HL-60 (cell line): Measurements from ENCODE around the gene LMAN2.

Source experiments
- DNase-seq, 2 experiments: peaks; one replicate each; pipeline ENCODE4 v3.0.0-alpha.2; 2010 to 2020; ENCODE audit warnings: low read depth in 1 of 2, low spot score in 1 of 2
- H3K27ac ChIP-seq: fragments of 250-450 bp; sonication (Bioruptor Pico); replicated peaks from 2 replicates; pipeline ENCODE4 v1.5.1; 2020; ENCODE audit warnings: mild to moderate bottlenecking, moderate library complexity
- H3K27me3 ChIP-seq: fragments of 250-450 bp; sonication (Bioruptor Pico); 2 replicates; pipeline ENCODE4 v1.5.1; 2021; ENCODE audit warnings: mild to moderate bottlenecking, moderate library complexity; ENCODE audit not compliant: insufficient read depth, poor library complexity, severe bottlenecking
- H3K4me3 ChIP-seq: replicated peaks from 2 replicates; pipeline ENCODE4 v1.5.1; 2011; ENCODE audit warnings: mild to moderate bottlenecking, control low read depth, low read length; ENCODE audit not compliant: insufficient read depth
- GABPA ChIP-seq: IDR thresholded peaks from 2 replicates; pipeline ENCODE4 v1.6.1; 2012; ENCODE audit warnings: low read depth
- POLR2AphosphoS5 ChIP-seq: IDR thresholded peaks from 2 replicates; pipeline ENCODE4 v1.6.1; 2012; ENCODE audit warnings: low read depth
- REST ChIP-seq: IDR thresholded peaks from 2 replicates; pipeline ENCODE4 v1.6.1; 2012; ENCODE audit warnings: low read depth; ENCODE audit not compliant: insufficient replicate concordance
- SPI1 ChIP-seq: IDR thresholded peaks from 2 replicates; pipeline ENCODE4 v1.6.1; 2012; ENCODE audit warnings: low read depth, mild to moderate bottlenecking, borderline replicate concordance
- TF ChIP-seq, protein P1 (sequence below): IDR thresholded peaks from one replicate; pipeline ENCODE4 v1.5.1; 2011; ENCODE audit warnings: low read length, control low read depth, inconsistent platforms; ENCODE audit not compliant: insufficient read depth

Gene LMAN2

GRCh38 chr5:177382423-177383029 is 31.1 kb upstream of the LMAN2 start:
- DNase-seq, result peak in 1 of 2 experiments; percentile 68
- Histone ChIP-seq H3K27me3 (no peaks in the 10 kb centered on the region), H3K4me3 (no peak overlapping the region)

GRCh38 chr5:177380805-177381126 is 29.3 kb upstream of the LMAN2 start:
- H3K27ac ChIP-seq, result no peak overlapping the region
- no peak for DNase-seq
- no peaks in the 10 kb centered on the region for H3K27me3 ChIP-seq
- TF ChIP-seq GABPA (no peak), SPI1 (no peak), POLR2AphosphoS5 (no peak), REST (no peak)
- TF ChIP-seq, protein P1, sequence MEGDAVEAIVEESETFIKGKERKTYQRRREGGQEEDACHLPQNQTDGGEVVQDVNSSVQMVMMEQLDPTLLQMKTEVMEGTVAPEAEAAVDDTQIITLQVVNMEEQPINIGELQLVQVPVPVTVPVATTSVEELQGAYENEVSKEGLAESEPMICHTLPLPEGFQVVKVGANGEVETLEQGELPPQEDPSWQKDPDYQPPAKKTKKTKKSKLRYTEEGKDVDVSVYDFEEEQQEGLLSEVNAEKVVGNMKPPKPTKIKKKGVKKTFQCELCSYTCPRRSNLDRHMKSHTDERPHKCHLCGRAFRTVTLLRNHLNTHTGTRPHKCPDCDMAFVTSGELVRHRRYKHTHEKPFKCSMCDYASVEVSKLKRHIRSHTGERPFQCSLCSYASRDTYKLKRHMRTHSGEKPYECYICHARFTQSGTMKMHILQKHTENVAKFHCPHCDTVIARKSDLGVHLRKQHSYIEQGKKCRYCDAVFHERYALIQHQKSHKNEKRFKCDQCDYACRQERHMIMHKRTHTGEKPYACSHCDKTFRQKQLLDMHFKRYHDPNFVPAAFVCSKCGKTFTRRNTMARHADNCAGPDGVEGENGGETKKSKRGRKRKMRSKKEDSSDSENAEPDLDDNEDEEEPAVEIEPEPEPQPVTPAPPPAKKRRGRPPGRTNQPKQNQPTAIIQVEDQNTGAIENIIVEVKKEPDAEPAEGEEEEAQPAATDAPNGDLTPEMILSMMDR, result no peak
- H3K4me3 ChIP-seq, result no peak overlapping the region

More at GRCh38 chr5:177382423-177383029, 31.1 kb upstream of the LMAN2 start:
- no peak overlapping the region for H3K27ac ChIP-seq
- TF ChIP-seq POLR2AphosphoS5 (no peak), SPI1 (peak; percentile 79), REST (no peak), GABPA (no peak)
- TF ChIP-seq, protein P1, result peak; percentile 19

GRCh38 chr5:177378884-177379883 is 27.7 kb upstream of the LMAN2 start:
- peak in 1 of 2 experiments; percentile 20 for DNase-seq
- no peaks in the 10 kb centered on the region for H3K27me3 ChIP-seq
- TF ChIP-seq POLR2AphosphoS5, result no peak
- TF ChIP-seq SPI1, result no peak
- no peak for TF ChIP-seq GABPA
- no peak for TF ChIP-seq REST
- TF ChIP-seq, protein P1, result no peak
- H3K27ac ChIP-seq, result no peak overlapping the region
- H3K4me3 ChIP-seq, result no peak overlapping the region
